Iris pigment epithelial cell (primary cell): ENCODE data around the gene GDNF.
"Not testable (repeated sequence)": the region's sequence is repeated elsewhere in the genome, so short reads cannot be mapped to it uniquely, and the experiment has no call there.

Source experiments
- DNase-seq: peaks from one replicate; pipeline ENCODE4 v3.0.0-alpha.2; 2011; ENCODE audit warnings: low read depth

The GDNF gene, protein sequence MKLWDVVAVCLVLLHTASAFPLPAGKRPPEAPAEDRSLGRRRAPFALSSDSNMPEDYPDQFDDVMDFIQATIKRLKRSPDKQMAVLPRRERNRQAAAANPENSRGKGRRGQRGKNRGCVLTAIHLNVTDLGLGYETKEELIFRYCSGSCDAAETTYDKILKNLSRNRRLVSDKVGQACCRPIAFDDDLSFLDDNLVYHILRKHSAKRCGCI

GRCh38 chr5:37839407-37840052, at the start of gene GDNF:
TSS of gene GDNF (minus strand) at chr5:37840041. CDS start at chr5:37834796, 5,245 bp downstream.
- DNase-seq, result peak; percentile 68

DNA sequence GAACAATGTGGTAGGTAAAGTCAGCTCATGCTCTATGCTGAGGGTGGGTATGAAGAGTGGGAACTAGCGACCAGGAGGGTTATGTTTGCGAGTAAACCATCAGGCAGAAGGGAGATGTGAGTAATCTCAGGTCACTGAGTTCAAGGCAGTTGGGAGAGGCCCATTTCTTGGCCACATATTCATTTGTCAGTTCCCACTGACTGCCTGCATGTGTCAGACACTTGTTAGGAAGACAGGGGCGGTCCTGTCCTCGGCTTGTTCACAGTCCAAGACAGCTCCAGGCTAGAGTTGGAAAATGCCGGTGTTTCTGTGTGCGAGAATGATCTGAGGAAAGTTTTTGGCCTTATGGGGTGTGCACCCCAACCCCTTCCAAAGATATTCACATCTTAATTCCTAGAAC, 48.6 kb upstream of the GDNF start:
- no peak for DNase-seq

- peak; percentile 6 for DNase-seq
Measured at GRCh38 chr5:37886242-37886905, 46.5 kb upstream of the GDNF start.

DNA sequence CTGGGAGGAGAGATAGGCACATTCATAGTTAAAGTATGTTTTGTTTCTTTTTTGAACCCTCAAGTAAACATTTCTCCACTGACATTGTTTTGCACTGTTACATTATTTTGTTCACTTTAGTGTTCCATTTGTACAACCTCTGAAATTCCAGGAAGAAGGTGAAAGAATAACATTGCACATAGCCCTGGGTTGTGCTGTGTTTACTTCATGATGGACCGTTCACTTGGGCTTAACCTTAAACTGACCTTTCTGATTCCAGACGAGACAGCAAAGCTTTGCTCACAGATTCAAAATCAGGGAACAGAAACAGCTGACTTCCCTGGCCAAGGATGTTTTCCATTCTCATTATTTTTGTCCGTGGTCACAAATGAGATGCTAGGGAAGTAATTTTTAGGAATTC, 42.8 kb upstream of the GDNF start:
- peak; percentile 78 for DNase-seq

DNA sequence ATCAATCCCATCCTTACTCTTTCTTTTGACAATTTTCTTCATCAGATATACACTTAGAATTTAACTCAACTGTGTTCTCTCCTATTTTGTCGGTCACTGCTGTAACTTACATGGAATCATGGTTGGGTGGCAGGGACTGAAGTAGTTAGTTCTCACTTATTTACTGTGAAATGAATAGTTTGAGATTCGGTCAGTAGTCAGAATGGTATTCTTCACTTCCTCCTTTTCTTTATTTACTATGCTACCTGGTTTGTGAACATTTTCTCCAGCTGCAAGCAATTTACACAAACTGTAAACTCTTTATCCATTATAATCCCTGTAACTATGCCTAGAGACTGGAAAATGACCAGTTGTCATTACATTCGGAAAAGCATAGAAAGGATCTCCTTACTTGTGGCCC, 41.5 kb upstream of the GDNF start:
- DNase-seq, result no peak

GRCh38 chr5:37876943-37877342, 37.1 kb upstream of the GDNF start:
- DNase-seq, result no peak

DNA sequence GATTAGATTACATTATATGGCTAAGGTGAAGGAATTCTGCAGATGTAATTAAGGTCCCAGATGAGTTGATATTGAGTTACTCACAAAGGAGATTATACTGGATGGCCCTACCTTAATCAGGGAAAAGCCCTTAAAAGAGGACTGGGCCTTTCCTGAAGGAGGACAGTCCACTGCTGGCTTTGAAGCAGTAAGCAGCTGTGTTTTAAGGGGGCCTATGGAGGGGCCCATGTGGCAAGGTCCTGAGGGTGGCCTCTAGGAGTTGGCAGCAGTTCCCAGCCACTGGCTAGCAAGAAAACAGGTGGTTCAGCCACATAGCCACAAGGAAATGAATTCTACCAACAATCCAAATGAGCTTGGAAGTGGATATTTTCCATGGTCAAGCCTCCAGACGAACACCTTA, 36.4 kb upstream of the GDNF start:
- no peak for DNase-seq

DNA sequence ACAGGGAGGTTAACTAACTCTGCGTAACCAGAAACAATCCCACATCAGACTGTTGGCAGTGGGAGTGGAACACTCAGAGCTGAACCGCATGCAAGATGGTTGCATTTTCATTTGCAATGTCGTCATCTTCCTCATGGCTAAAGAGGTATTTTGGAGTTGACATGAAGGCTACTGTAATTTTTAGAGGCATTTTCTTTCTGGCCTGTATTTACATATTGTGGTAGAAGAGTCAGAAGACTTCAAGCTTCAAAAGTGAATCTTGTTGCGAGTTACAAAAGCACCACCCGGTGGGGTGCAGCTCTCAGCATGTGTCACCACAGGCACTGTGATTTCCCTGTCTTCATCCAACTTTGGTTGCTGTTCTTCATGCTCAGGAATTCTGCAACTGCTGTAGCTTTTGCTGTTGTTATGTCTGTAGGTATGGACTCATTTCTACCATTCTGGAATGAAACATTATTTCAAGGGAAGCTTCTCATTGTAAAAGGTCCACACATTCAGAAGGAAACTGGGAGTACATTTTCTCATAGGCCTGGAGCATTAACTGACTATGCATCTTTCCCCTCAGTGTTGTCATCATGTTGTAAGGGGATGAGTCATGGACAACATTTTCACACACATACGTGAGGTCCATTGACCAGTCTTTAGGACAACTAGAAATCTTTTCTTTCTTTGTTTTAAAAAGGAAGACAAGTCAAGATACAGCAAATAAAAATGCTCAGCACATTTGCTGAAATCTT, 35.4 kb upstream of the GDNF start:
- DNase-seq, result peak; percentile 79

GRCh38 chr5:37873988-37874387, 34.1 kb upstream of the GDNF start:
- no peak for DNase-seq

DNA sequence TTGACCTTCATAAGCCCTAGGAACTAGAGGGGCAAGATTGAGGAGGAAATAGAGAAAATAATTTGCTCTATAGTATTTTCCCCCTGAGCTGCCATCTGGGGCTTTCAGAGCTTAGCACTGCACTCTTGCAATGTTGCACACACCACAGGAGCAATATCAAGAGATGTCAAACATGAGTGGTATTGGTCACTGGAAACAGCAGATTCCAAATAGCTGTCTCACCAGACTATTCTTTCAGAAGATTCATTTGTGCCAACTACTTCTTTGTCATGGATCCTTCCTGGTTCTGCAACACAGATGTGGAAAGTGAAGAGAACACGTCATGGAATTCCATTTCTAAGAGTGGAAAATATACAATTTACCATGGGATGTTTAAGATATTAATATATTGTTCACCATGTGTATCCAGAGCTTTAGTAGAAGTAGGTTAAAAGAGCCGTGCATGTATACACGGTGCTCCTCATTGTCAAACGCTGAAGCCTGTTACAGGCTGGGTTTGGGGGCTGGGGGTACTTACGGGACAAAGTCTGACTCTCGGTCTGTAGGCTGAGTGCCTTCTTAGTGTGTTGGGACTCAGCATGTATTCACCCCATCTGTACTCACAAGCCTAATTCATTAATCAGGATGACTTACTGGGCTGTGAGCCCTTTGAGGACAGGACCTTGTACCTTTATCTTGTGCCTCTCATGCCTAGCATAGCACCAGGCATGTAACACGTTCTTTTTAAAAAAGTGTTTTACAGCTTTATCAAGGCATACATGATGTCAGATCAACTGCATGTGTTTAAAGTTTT, 31.4 kb upstream of the GDNF start:
- no peak for DNase-seq

- DNase-seq, result no peak
Measured at GRCh38 chr5:37869216-37869615, 29.4 kb upstream of the GDNF start.

- DNase-seq, result no peak
Measured at GRCh38 chr5:37867654-37868053, 27.8 kb upstream of the GDNF start.

GRCh38 chr5:37862907-37863306, 23.1 kb upstream of the GDNF start:
- DNase-seq, result not testable (repeated sequence)

- DNase-seq, result no peak
Measured at GRCh38 chr5:37860206-37860605, 20.4 kb upstream of the GDNF start.

DNA sequence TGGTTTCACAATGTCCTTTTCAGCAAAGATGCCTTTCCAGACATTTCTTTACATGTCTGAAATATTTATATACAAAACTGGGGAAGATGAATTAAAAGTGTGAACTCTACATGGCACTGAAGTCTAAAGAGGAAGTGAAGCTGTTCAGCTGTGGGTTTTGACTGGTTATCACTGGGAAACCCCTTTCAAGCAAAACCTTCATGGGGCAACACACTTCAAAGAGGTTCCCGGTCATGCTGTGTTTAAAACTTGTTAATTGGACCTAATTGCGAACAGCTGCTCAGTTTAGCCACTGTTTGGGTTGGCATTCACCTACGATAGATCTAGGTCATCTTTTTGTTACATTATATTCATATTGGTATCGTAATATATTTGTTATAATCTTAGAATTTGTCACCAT, 20.0 kb upstream of the GDNF start:
- no peak for DNase-seq

DNA sequence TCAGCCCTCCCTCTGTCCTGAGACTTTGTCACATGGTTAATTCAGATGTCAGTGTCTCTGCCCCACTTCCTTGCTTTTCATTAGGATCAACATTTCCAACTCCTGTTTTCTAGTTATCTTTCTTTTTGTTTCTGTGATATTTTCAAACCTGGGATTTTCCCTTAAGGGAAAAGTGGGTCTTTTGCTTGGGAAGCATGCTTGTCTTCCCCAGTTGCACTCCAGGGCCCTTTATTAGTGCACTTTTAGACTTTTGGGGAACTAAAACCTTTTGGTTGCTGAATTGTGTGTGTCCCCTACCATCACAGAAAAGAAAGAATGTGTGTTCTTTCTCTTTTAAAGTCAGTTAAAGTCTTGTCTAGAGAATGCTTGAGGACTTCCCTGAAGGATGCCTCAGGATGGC, 18.4 kb upstream of the GDNF start:
- DNase-seq, result no peak

GRCh38 chr5:37857696-37858095, 17.9 kb upstream of the GDNF start:
- DNase-seq, result no peak

GRCh38 chr5:37855438-37855837, 15.6 kb upstream of the GDNF start:
- no peak for DNase-seq

DNA sequence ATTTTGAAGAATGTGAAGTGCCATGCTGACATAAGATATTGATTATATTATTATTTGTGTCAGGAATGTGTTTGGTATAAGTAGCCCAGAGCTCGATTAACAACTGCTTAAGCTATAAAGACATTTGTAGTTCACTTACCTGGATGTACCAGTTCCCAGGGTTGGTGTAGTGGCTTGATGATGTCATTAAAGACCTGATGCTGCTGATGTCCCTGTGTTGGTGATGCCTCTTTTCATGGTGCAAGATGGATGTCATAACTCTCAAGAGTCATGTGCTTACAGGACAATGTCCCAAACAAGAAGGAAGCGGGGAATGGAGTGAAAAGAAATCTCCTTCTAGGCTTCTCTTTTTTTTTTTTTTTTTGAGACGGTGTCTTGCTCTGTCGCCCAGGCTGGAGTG, 11.5 kb upstream of the GDNF start:
- DNase-seq, result no peak

- no peak for DNase-seq
Measured at GRCh38 chr5:37850226-37850865, 10.5 kb upstream of the GDNF start.

- no peak for DNase-seq
Measured at GRCh38 chr5:37849641-37850040, 9.8 kb upstream of the GDNF start.
